ENCODE results near the gene LUC7L3. TPM values are rescaled to one million over a fixed set of nuclear protein-coding genes. Genes with fewer than 3 reads are reported as not detected.

LUC7L3 gene
- total and polyA plus RNA-seq, 2 of the 13 experiments (the other 11 are each of a cell fraction or from before 2014, with no cell fraction given) = 108 to 120 TPM

DNA sequence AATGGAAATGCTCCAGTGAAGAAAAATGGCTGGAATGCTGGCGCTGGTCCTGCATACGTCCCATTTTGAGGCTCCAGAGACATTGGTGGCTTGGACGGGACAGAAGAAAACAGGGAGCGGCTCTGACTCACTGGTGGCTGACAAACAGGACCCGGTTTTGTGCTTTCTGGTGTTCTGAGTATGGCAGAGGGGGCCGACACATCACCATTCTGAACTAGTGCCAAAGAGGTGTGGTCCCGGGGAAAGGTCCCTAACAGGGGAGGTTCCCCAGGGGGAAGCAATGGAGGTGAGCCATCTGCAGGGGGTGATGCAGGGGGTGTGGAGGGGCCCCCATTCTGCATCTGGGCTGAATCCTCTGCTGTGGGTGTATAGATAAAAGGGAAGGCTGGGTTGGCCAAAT, 20.0 kb upstream of the LUC7L3 start:
- no peak for TF ChIP-seq HDAC1 (CRISPR knock-in tag; IDR thresholded peaks at IDR 0.05)
- TF ChIP-seq ZNF496 (CRISPR knock-in tag; IDR thresholded peaks at IDR 0.05; ENCODE audit: insufficient replicate concordance) = no peak
- no peak for TF ChIP-seq SRY (CRISPR knock-in tag; IDR thresholded peaks at IDR 0.05)
- TF ChIP-seq RARA (CRISPR knock-in tag; IDR thresholded peaks at IDR 0.05) = no peak
- TF ChIP-seq ZBTB8A (CRISPR knock-in tag; IDR thresholded peaks at IDR 0.05; ENCODE audit: borderline replicate concordance, low read depth) = no peak
- no peak for TF ChIP-seq DNMT3B (CRISPR knock-in tag; conservative IDR thresholded peaks at IDR 0.05)
- TF ChIP-seq RAD51 (IDR thresholded peaks at IDR 0.05; ENCODE audit: borderline replicate concordance) = no peak
- TF ChIP-seq SP140L (CRISPR knock-in tag; IDR thresholded peaks at IDR 0.05; ENCODE audit: borderline replicate concordance) = no peak
- TF ChIP-seq HNRNPL (IDR thresholded peaks at IDR 0.05; ENCODE audit: low read depth, low read length) = no peak
- Histone ChIP-seq H3K27me3 (ENCODE audit: control insufficient read depth in 1 of 2, insufficient read depth in 2 of 2, low read length in 2 of 2) (no peaks in the 10 kb centered on the region), H3K9ac (ENCODE audit: insufficient read depth, low read depth, low read length) (no peak overlapping the region), H3K36me3 (replicated peaks in 1 of 2; ENCODE audit: control insufficient read depth in 1 of 2, insufficient read depth in 2 of 2, low read length in 2 of 2) (peaks cover 20 to 41% of the 10 kb centered on the region in 2 experiments), H3K4me1 (ENCODE audit: insufficient read depth, low read length) (peaks cover 34% of the 10 kb centered on the region), H3K4me3 (replicated peaks in 1 of 3; ENCODE audit: insufficient read depth in 1 of 3, low read depth in 2 of 3, low read length in 3 of 3) (no peak overlapping the region), H3K79me2 (ENCODE audit: insufficient read depth, low read length) (peaks cover 28% of the 10 kb centered on the region), H3K4me2 (ENCODE audit: low read depth, low read length) (no peak overlapping the region), H4K20me1 (ENCODE audit: insufficient read depth, low read length) (no peaks in the 10 kb centered on the region), H2AFZ (ENCODE audit: low read length) (no peak overlapping the region), H3K9me3 (ENCODE audit: low read length) (no peaks in the 10 kb centered on the region), H3K27ac (ENCODE audit: extremely low read length, insufficient read depth, low read length) (no peak overlapping the region)
- no peak for ATAC-seq
- no peak for DNase-seq (ENCODE audit: low spot score)
- in situ Hi-C loops (cut with HindIII; ENCODE audit: extremely low pct_ligation_motif_present, low pct_unique_long_range_greater_than_20kb) = loop anchor here (5.0 kb wide), 1 partner anchor 217 kb away; no protein-coding TSS in a partner anchor
- 96% methylated on average over 7 of the region's 7 CpGs for WGBS (ENCODE audit: low lambda C conversion rate)
- FAIRE-seq = no peak
- POLR2A ChIA-PET = interaction anchor here (0.7 to 21.3 kb wide), 3 partner anchors 67 to 158 kb away, joined by 3 to 839 read pairs (median 4); partner anchors contain the start of gene ABCC3
- CTCF ChIA-PET (ENCODE audit: low intra/inter-chr PET ratio, low total read pairs) = interaction anchor here (6.0 kb wide), 1 partner anchor 69 kb away, joined by 67 read pairs; no protein-coding TSS in a partner anchor
- BruUV-seq (replicated peaks) = no TSS peak
- intact Hi-C loops (cut with micrococcal nuclease; ENCODE audit: unreplicated experiment) = no loop called here

- peaks cover 7 to 14% of the 10 kb centered on the region in 2 experiments for H3K36me3 ChIP-seq (replicated peaks in 1 of 2; ENCODE audit: control insufficient read depth in 1 of 2, insufficient read depth in 2 of 2, low read length in 2 of 2)
- POLR2A ChIA-PET = interaction anchor here (1.0 to 6.5 kb wide), 6 partner anchors 9 to 161 kb away, joined by 3 to 97 read pairs (median 5); partner anchors contain the start of gene LUC7L3
- no peak for TF ChIP-seq ARNT (IDR thresholded peaks at IDR 0.05)
- TF ChIP-seq, protein P1, sequence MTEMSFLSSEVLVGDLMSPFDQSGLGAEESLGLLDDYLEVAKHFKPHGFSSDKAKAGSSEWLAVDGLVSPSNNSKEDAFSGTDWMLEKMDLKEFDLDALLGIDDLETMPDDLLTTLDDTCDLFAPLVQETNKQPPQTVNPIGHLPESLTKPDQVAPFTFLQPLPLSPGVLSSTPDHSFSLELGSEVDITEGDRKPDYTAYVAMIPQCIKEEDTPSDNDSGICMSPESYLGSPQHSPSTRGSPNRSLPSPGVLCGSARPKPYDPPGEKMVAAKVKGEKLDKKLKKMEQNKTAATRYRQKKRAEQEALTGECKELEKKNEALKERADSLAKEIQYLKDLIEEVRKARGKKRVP (CRISPR knock-in tag; IDR thresholded peaks at IDR 0.05) = 0 out of 4 replicates have a peak, but pooled peaks of 1 of the 2 experiments have one; percentile 27
- TF ChIP-seq ZNF232 (CRISPR knock-in tag; IDR thresholded peaks at IDR 0.05; ENCODE audit: borderline replicate concordance) = no peak
- no peak for TF ChIP-seq SMC3 (IDR thresholded peaks at IDR 0.05; ENCODE audit: low read length)
- TF ChIP-seq ATF7 (IDR thresholded peaks at IDR 0.05) = 0 out of 2 replicates have a peak, but pooled peaks have one; percentile 3
- TF ChIP-seq ATF7 (CRISPR knock-in tag; IDR thresholded peaks at IDR 0.05) = no peak
- no peak for TF ChIP-seq ZFP36L1 (CRISPR knock-in tag; IDR thresholded peaks at IDR 0.05)
- TF ChIP-seq CEBPB (IDR thresholded peaks at IDR 0.05; ENCODE audit: borderline replicate concordance, low read depth, low read length) = peak; percentile 48
- TF ChIP-seq IKZF1 (IDR thresholded peaks at IDR 0.05) = no peak
- no peak for TF ChIP-seq ZNF563 (CRISPR knock-in tag; IDR thresholded peaks at IDR 0.05)
- no peak for TF ChIP-seq REL (CRISPR knock-in tag; conservative IDR thresholded peaks at IDR 0.05)
Measured at GRCh38 chr17:50703162-50703561, 16.2 kb upstream of the LUC7L3 start.

More at GRCh38 chr17:50703162-50703561, 16.2 kb upstream of the LUC7L3 start:
- no peak overlapping the region for H3K4me3 ChIP-seq (replicated peaks in 1 of 3; ENCODE audit: insufficient read depth in 1 of 3, low read depth in 2 of 3, low read length in 3 of 3)
- ATAC-seq (no peak), DNase-seq (ENCODE audit: low spot score) (no peak), FAIRE-seq (no peak)
- H3K4me1 ChIP-seq (ENCODE audit: insufficient read depth, low read length) = peaks cover 42% of the 10 kb centered on the region
- CTCF ChIA-PET (ENCODE audit: low intra/inter-chr PET ratio, low total read pairs) = no interaction called here
- no peaks in the 10 kb centered on the region for H4K20me1 ChIP-seq (ENCODE audit: insufficient read depth, low read length)
- BruUV-seq (replicated peaks) = no TSS peak
- no peak overlapping the region for H3K9ac ChIP-seq (ENCODE audit: insufficient read depth, low read depth, low read length)
- H3K27me3 ChIP-seq (ENCODE audit: control insufficient read depth in 1 of 2, insufficient read depth in 2 of 2, low read length in 2 of 2) = no peaks in the 10 kb centered on the region; a peak in 1 of 5 replicates
- H3K27ac ChIP-seq (ENCODE audit: extremely low read length, insufficient read depth, low read length) = no peak overlapping the region
- no peak overlapping the region for H2AFZ ChIP-seq (ENCODE audit: low read length)
- peak overlapping the region; percentile 7; the same call in 1 of the 2 replicates for H3K4me2 ChIP-seq (ENCODE audit: low read depth, low read length)
- H3K9me3 ChIP-seq (ENCODE audit: low read length) = no peaks in the 10 kb centered on the region
- in situ Hi-C loops (cut with HindIII; ENCODE audit: extremely low pct_ligation_motif_present, low pct_unique_long_range_greater_than_20kb) = no loop called here
- peaks cover 56% of the 10 kb centered on the region for H3K79me2 ChIP-seq (ENCODE audit: insufficient read depth, low read length)
- intact Hi-C loops (cut with micrococcal nuclease; ENCODE audit: unreplicated experiment) = no loop called here
- 94% methylated on average over 3 of the region's 3 CpGs for WGBS (ENCODE audit: low lambda C conversion rate)
